ENCODE measurements around the gene HMCN2. TPM values are rescaled to one million over a fixed set of nuclear protein-coding genes. Genes with fewer than 3 reads are reported as not detected.

The HMCN2 gene
- total and polyA plus RNA-seq, 8 donors = 0.31 to 3.9 (median 0.68) TPM

GRCh38 chr9:130462685-130463540, 197.4 kb downstream of the HMCN2 start:
- Histone ChIP-seq H3K27ac (no peak overlapping the region), H3K36me3 (peaks cover 0 to 35% of the 10 kb centered on the region in 2 donors), H3K4me3 (no peak overlapping the region), H3K27me3 (peaks cover 0 to 21% of the 10 kb centered on the region in 2 donors), H3K4me1 (no peaks in the 10 kb centered on the region), H3K9me3 (no peaks in the 10 kb centered on the region)
- ATAC-seq (no peak), DNase-seq (peak in 1 of 4 donors; percentile 61)
- no peak for TF ChIP-seq CTCF (IDR thresholded peaks at IDR 0.05)
- intact Hi-C loops (cut with DNase I) = loop anchor here in 1 of 2 donors (10.0 kb wide), 1 partner anchor 222 kb away; no protein-coding TSS in a partner anchor

DNA sequence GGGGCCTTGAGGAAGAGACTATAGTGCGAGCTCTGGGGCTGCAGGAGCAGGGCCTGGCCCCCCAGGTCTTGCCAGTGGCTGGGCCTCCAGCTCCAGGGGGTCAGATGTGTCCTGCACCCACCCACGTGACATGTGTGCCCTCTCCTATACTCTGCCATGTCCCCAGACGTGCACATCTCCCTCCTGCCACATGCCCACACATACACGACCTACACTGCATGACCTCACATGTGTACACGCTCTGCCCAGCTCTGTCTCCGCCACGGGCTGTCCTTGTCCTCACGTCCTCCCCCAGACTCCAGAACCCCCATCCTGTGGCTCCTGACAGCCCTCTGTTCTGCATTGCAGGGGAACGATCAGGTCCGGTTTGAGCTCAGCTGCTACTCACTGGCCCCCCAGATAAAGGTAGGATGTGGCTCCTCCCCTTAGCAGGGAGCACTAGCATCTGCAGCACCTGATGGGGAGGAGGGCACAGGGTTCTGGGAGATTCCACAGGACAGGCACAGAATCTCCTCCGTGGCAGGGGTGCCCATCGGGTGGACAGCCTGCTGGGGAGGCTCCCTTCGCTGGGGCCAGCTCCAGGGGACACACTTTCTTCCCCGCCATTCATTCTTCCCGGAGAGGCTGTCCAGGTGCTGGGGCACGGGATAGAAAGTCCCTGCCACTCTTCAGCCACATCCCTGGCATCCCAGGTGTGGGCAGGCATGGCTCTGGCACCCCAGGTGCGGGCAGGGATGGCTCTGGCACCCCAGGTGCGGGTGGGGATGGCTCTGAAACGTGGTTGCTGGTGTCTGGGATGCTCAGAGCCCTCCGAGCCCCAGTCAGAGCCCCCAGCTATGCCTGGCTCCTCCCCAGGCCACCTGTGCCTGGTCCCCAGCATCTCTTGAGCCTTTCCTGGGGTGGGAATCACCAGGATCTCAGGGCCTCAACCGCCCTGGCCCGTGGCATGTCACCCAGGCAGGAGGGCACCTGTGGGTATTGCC, 198.5 kb downstream of the HMCN2 start:
- peaks cover 0 to 30% of the 10 kb centered on the region in 2 donors for H3K36me3 ChIP-seq
- no peaks in the 10 kb centered on the region for H3K9me3 ChIP-seq
- H3K4me1 ChIP-seq = no peaks in the 10 kb centered on the region
- intact Hi-C loops (cut with DNase I) = loop anchor here in 1 of 2 donors (10.0 kb wide), 1 partner anchor 221 kb away; no protein-coding TSS in a partner anchor
- H3K27me3 ChIP-seq = peaks cover 0 to 31% of the 10 kb centered on the region in 2 donors
- no peak overlapping the region for H3K4me3 ChIP-seq
- ATAC-seq (no peak), DNase-seq (peak in 1 of 4 donors; percentile 71)
- TF ChIP-seq CTCF (IDR thresholded peaks at IDR 0.05) = no peak
- no peak overlapping the region for H3K27ac ChIP-seq

GRCh38 chr9:130465383-130466096, 200.0 kb downstream of the HMCN2 start:
- peaks cover 0 to 46% of the 10 kb centered on the region in 2 donors for H3K27me3 ChIP-seq
- H3K4me1 ChIP-seq = no peaks in the 10 kb centered on the region
- intact Hi-C loops (cut with DNase I) = loop anchor here in 1 of 2 donors (10.0 kb wide), 1 partner anchor 219 kb away; no protein-coding TSS in a partner anchor
- peak in 1 of 4 donors; percentile 52 for DNase-seq
- H3K27ac ChIP-seq = no peak overlapping the region
- no peaks in the 10 kb centered on the region for H3K9me3 ChIP-seq
- no peak overlapping the region for H3K4me3 ChIP-seq
- no peak for ATAC-seq
- H3K36me3 ChIP-seq = peaks cover 0 to 35% of the 10 kb centered on the region in 2 donors
- TF ChIP-seq CTCF (IDR thresholded peaks at IDR 0.05) = no peak

DNA sequence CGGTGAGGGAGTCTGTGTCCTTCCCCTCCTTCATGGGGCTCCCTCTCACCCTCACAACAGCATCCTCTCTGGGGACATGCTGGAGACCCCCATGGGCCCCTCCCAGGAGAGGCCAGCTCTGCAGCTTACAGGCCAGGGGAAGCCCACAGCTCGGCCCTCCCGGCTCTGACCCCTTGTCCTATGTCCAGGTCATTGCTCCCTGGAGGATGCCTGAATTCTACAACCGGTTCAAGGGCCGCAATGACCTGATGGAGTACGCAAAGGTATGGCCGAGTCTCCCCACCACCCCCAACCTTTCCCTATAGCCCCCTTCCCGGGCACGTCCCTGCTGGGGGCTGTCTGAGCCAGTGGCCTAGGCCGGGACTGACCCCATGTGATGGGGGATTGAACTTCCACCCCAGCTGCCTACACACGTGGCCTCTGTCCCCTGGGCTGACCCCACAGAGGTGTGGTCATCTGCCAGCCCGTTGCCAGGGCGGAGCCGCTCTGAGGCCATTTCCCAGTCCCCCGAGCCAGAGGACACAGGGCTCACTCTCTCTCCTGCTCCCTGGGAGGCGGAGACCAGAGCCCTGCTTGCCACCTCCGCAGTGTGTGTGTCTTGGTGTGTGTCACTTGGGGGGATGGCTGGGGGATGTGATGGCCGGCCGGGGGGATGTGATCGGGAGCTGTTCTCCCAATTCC, 201.1 kb downstream of the HMCN2 start:
- no peak for ATAC-seq
- Histone ChIP-seq H3K27me3 (peaks cover 0 to 56% of the 10 kb centered on the region in 2 donors), H3K9me3 (no peaks in the 10 kb centered on the region), H3K27ac (no peak overlapping the region), H3K4me1 (no peaks in the 10 kb centered on the region), H3K4me3 (no peak overlapping the region), H3K36me3 (peaks cover 0 to 45% of the 10 kb centered on the region in 2 donors)
- no peak for TF ChIP-seq CTCF (IDR thresholded peaks at IDR 0.05)
- peak in 1 of 4 donors; percentile 41 for DNase-seq
- intact Hi-C loops (cut with DNase I) = loop anchor here in 1 of 2 donors (10.0 kb wide), 1 partner anchor 218 kb away; no protein-coding TSS in a partner anchor

Data from left lung (tissue), 10 donors.